Measurements from ENCODE around the gene MPL. TPM values are rescaled to one million over a fixed set of nuclear protein-coding genes. Genes with fewer than 3 reads are reported as not detected.

The MPL gene
- total RNA-seq, result not detected

DNA sequence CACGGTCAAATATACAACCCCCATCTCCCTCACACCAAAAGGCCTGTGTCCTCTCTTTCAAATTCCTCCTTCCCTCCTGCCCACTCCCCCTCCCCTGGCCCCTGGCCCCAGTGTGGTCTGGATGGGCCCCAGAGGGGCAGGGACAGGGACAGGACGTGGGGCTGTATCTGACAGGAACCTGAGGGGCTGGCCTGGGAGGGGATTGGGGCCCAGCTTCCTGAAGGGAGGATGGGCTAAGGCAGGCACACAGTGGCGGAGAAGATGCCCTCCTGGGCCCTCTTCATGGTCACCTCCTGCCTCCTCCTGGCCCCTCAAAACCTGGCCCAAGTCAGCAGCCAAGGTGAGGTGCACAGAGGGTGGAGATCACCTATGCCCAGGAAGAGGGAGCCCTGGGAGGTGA is at the start of gene MPL:
TSS of gene MPL (plus strand) at position 231 of the 400 bp plus-strand sequence. CDS start at position 262, 31 bp downstream.
- H3K27ac ChIP-seq, result no peak within 1 kb of the TSS
- no peaks in the 10 kb centered on the region for H3K4me1 ChIP-seq
- no peak for DNase-seq (ENCODE audit: low spot score in 2 of 2)
- TF ChIP-seq POLR2A (IDR thresholded peaks at IDR 0.05) (no peak), CTCF (IDR thresholded peaks at IDR 0.05) (no peak), POLR2AphosphoS5 (IDR thresholded peaks at IDR 0.05) (no peak)
- H3K9me3 ChIP-seq, result no peaks in the 10 kb centered on the region
- H3K4me3 ChIP-seq, result no peak within 1 kb of the TSS
- intact Hi-C loops (cut with DNase I; ENCODE audit: low total_unique reads), result no loop called here
- H3K36me3 ChIP-seq, result no peaks in the 10 kb centered on the region
- H3K27me3 ChIP-seq, result no peaks in the 10 kb centered on the region

DNA sequence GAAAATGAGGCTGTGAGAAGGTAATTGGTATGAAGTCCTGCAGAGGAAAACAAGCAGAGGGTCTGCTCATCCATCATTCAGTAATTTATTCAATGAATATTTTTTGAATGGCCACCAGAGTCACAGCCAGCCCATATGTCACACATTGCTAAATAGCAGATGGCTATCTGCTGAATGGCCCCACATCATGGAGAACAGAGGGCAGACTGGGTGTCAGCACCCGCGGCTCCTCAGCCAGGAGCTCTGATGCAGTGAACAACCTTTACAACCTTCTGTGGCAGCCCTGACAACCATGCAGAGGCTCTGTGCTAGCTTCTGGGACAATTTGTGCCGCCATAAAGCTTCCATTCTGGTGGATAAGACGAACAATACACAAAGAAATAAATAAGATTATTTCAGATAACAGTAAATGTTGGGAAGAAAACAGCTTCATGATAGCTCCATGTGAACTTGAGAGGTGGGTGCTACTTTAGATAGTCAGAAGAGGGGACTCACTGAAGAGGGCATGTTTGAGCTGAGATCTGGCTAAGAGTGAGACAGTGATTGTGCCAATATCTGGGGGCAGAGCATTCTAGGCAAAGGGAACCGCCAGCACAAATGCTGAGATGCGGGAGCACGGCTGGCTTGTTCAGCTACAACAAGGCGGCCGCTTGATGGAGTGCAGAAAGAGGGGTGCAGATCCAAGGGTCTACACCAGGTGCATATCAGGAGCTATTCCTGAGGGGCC is 49.4 kb upstream of the MPL start:
- Histone ChIP-seq H3K4me1 (no peaks in the 10 kb centered on the region), H3K9me3 (no peaks in the 10 kb centered on the region), H3K36me3 (no peaks in the 10 kb centered on the region), H3K27me3 (no peaks in the 10 kb centered on the region), H3K27ac (no peak overlapping the region), H3K4me3 (no peak overlapping the region)
- TF ChIP-seq POLR2A (IDR thresholded peaks at IDR 0.05) (no peak), POLR2AphosphoS5 (IDR thresholded peaks at IDR 0.05) (no peak), CTCF (IDR thresholded peaks at IDR 0.05) (no peak)
- intact Hi-C loops (cut with DNase I; ENCODE audit: low total_unique reads), result no loop called here
- DNase-seq (ENCODE audit: low spot score in 2 of 2), result no peak

DNA sequence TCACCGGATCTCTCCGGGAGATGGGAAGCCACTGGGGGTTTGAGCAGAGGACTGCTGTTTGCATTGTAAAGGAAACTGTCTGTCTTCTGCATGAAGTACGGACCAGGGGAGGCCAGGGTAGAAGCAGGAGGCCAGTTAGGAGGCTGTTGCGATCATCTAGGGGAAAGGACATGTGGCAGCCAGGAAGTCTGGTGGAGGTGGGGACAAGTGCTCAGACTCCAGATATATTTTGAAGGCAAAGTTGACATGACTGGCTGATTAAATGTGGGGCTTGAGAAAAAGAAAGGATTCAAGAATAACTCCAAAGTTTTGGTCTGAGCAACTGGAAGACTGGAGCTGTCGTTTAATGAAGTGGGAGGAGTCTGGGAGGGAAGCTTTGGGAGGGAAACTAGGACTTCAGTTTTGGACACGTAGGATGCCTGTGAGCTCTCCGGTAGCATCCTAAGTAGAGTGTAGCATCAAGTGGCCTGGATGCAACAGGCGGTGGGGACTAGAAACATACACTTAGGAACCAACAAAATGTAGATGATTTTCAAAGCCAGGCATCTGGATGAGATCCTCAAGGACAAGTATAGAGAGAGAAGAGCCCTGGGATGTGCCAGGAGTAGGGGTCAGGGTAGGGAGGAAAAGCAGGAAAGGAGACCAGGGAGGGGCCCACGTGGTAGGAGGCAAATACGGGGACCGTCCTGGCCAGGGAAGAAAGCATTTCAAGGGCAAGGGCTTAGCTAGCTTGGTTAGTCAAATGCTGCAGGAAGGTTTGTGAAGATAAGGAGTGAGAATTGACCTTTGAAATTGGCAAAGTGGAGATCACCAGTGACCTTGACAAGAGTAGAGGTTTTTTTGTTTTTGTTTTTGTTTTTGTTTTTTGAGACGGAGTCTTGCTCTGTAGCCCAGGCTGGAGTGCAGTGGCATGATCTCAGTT is 48.6 kb upstream of the MPL start:
- no peaks in the 10 kb centered on the region for H3K27me3 ChIP-seq

GRCh38 chr1:43292216-43292615 is 45.4 kb upstream of the MPL start:
- intact Hi-C loops (cut with DNase I; ENCODE audit: low total_unique reads), result no loop called here
- no peak for DNase-seq (ENCODE audit: low spot score in 2 of 2)
- no peak for TF ChIP-seq POLR2A (IDR thresholded peaks at IDR 0.05)
- TF ChIP-seq CTCF (IDR thresholded peaks at IDR 0.05), result no peak
- TF ChIP-seq POLR2AphosphoS5 (IDR thresholded peaks at IDR 0.05), result no peak
- H3K36me3 ChIP-seq, result no peaks in the 10 kb centered on the region
- no peaks in the 10 kb centered on the region for H3K9me3 ChIP-seq
- H3K27me3 ChIP-seq, result no peaks in the 10 kb centered on the region
- H3K27ac ChIP-seq, result no peak overlapping the region
- no peak overlapping the region for H3K4me3 ChIP-seq
- peaks cover 5 to 15% of the 10 kb centered on the region in 2 donors for H3K4me1 ChIP-seq

More for the DNA sequence above, 48.6 kb upstream of the MPL start:
- TF ChIP-seq CTCF (IDR thresholded peaks at IDR 0.05) (no peak), POLR2A (IDR thresholded peaks at IDR 0.05) (no peak), POLR2AphosphoS5 (IDR thresholded peaks at IDR 0.05) (no peak)
- intact Hi-C loops (cut with DNase I; ENCODE audit: low total_unique reads), result no loop called here
- DNase-seq (ENCODE audit: low spot score in 2 of 2), result no peak
- H3K4me1 ChIP-seq, result peaks cover 0 to 3% of the 10 kb centered on the region in 2 donors
- no peaks in the 10 kb centered on the region for H3K36me3 ChIP-seq
- no peak overlapping the region for H3K27ac ChIP-seq
- H3K9me3 ChIP-seq, result no peaks in the 10 kb centered on the region
- H3K4me3 ChIP-seq, result no peak overlapping the region

DNA sequence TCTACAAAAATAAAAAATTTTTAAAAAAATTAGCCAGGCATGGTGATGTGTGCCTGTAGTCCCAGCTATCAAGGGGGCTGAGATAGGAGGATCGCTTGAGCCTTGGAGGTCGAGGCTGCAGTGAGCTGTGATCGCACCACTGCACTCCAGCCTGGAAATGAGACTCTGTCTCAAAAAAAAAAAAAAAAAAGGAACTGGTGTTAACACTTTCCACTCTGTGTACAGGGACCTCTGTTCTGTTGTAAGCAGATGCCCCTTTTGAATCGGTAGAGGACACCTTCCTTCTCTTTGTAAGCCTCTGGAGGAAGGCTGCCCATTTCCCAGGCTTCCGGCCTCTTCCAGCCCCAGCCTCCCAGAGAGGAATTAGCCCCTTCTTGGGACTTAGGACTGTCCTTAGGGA is 44.9 kb upstream of the MPL start:
- no peaks in the 10 kb centered on the region for H3K9me3 ChIP-seq
- H3K4me1 ChIP-seq, result peaks cover 5 to 15% of the 10 kb centered on the region in 2 donors
- H3K4me3 ChIP-seq, result no peak overlapping the region
- H3K27ac ChIP-seq, result peak overlapping the region in 1 of 2 donors; percentile 74
- no peak for TF ChIP-seq POLR2AphosphoS5 (IDR thresholded peaks at IDR 0.05)
- TF ChIP-seq CTCF (IDR thresholded peaks at IDR 0.05), result no peak
- TF ChIP-seq POLR2A (IDR thresholded peaks at IDR 0.05), result no peak
- DNase-seq (ENCODE audit: low spot score in 2 of 2), result no peak
- H3K36me3 ChIP-seq, result no peaks in the 10 kb centered on the region
- no peaks in the 10 kb centered on the region for H3K27me3 ChIP-seq
- intact Hi-C loops (cut with DNase I; ENCODE audit: low total_unique reads), result no loop called here
